ENCODE results near the gene ADA. TPM values are rescaled to one million over a fixed set of nuclear protein-coding genes. Genes with fewer than 3 reads are reported as not detected.

ADA gene
- total and polyA plus RNA-seq, 2 of the 13 experiments (the other 11 are each of a cell fraction or from before 2014, with no cell fraction given): 2.5 to 11.3 TPM

GRCh38 chr20:44650771-44651433 lies 597 bp downstream of the ADA start (continued):
- TF ChIP-seq CBX1 (IDR thresholded peaks at IDR 0.05; ENCODE audit: low read depth): peak; percentile 16
- TF ChIP-seq ZNF704 (CRISPR knock-in tag; IDR thresholded peaks at IDR 0.05; ENCODE audit: borderline replicate concordance): no peak
- TF ChIP-seq ZNF629 (CRISPR knock-in tag; conservative IDR thresholded peaks at IDR 0.05): peak; percentile 99
- peak; percentile 67; the same call in 1 of the 2 replicates for TF ChIP-seq NRL (CRISPR knock-in tag; IDR thresholded peaks at IDR 0.05; ENCODE audit: borderline replicate concordance)
- TF ChIP-seq ADNP (CRISPR knock-in tag; IDR thresholded peaks at IDR 0.05): peak; percentile 88; the same call in 1 of the 2 replicates
- peak; percentile 40; the same call in 1 of the 2 replicates for TF ChIP-seq ZBTB38 (CRISPR knock-in tag; IDR thresholded peaks at IDR 0.05)
- TF ChIP-seq ZFP37 (CRISPR knock-in tag; IDR thresholded peaks at IDR 0.05; ENCODE audit: borderline replicate concordance): 0 out of 2 replicates have a peak, but pooled peaks have one; percentile 37
- no peak for TF ChIP-seq ZNF34 (CRISPR knock-in tag; IDR thresholded peaks at IDR 0.05; ENCODE audit: borderline replicate concordance)
- 0 out of 2 replicates have a peak, but pooled peaks have one; percentile 78 for TF ChIP-seq ZNF713 (CRISPR knock-in tag; IDR thresholded peaks at IDR 0.05)
- peak; percentile 56; the same call in 1 of the 2 replicates for TF ChIP-seq ZNF232 (CRISPR knock-in tag; IDR thresholded peaks at IDR 0.05; ENCODE audit: borderline replicate concordance)

GRCh38 chr20:44649976-44650375 lies 1.5 kb downstream of the ADA start:
- BruUV-seq (replicated peaks): no TSS peak
- CTCF ChIA-PET (ENCODE audit: low intra/inter-chr PET ratio, low total read pairs): no interaction called here
- H3K4me3 ChIP-seq (replicated peaks in 1 of 3; ENCODE audit: insufficient read depth in 1 of 3, low read depth in 2 of 3, low read length in 3 of 3): no peak overlapping the region

More at GRCh38 chr20:44649976-44650375, 1.5 kb downstream of the ADA start:
- peaks cover 17% of the 10 kb centered on the region for H3K4me1 ChIP-seq (ENCODE audit: insufficient read depth, low read length)
- no peak overlapping the region for H3K9ac ChIP-seq (ENCODE audit: insufficient read depth, low read depth, low read length)
- H3K79me2 ChIP-seq (ENCODE audit: insufficient read depth, low read length): no peaks in the 10 kb centered on the region
- no peaks in the 10 kb centered on the region for H4K20me1 ChIP-seq (ENCODE audit: insufficient read depth, low read length)
- FAIRE-seq (no peak), DNase-seq (ENCODE audit: low spot score) (no peak), ATAC-seq (no peak)
- H3K36me3 ChIP-seq (replicated peaks in 1 of 2; ENCODE audit: control insufficient read depth in 1 of 2, insufficient read depth in 2 of 2, low read length in 2 of 2): no peaks in the 10 kb centered on the region
- WGBS (ENCODE audit: low lambda C conversion rate): 78% methylated on average over 6 of the region's 6 CpGs
- no peaks in the 10 kb centered on the region for H3K9me3 ChIP-seq (ENCODE audit: low read length)
- POLR2A ChIA-PET: interaction anchor here (0.7 to 0.9 kb wide), 2 partner anchors 8 to 1119 kb away, joined by 3 to 5 read pairs; no protein-coding TSS in a partner anchor
- intact Hi-C loops (cut with micrococcal nuclease; ENCODE audit: unreplicated experiment): no loop called here
- no peak overlapping the region for H3K27ac ChIP-seq (ENCODE audit: extremely low read length, insufficient read depth, low read length)
- H3K27me3 ChIP-seq (ENCODE audit: control insufficient read depth in 1 of 2, insufficient read depth in 2 of 2, low read length in 2 of 2): peaks cover 5 to 28% of the 10 kb centered on the region in 2 experiments; a peak in 3 of 5 replicates
- no peak for TF ChIP-seq ZNF639 (CRISPR knock-in tag; conservative IDR thresholded peaks at IDR 0.05)
- no peak for TF ChIP-seq KLF13 (CRISPR knock-in tag; IDR thresholded peaks at IDR 0.05)
- TF ChIP-seq GMEB2 (CRISPR knock-in tag; IDR thresholded peaks at IDR 0.05; ENCODE audit: low read depth): no peak
- no peak for TF ChIP-seq ZNF205 (CRISPR knock-in tag; IDR thresholded peaks at IDR 0.05)
- TF ChIP-seq ELK4 (CRISPR knock-in tag; IDR thresholded peaks at IDR 0.05; ENCODE audit: borderline replicate concordance): no peak
- H3K4me2 ChIP-seq (ENCODE audit: low read depth, low read length): no peak overlapping the region
- no peak overlapping the region for H2AFZ ChIP-seq (ENCODE audit: low read length)
- in situ Hi-C loops (cut with HindIII; ENCODE audit: extremely low pct_ligation_motif_present, low pct_unique_long_range_greater_than_20kb): no loop called here

All from HepG2 (cell line).